ENCODE results near the gene CTNNA1.

The CTNNA1 gene

GRCh38 chr5:138936225-138936967 is 183.2 kb downstream of the CTNNA1 start:
- no peak for ATAC-seq (replicated peaks)
- Mint-ChIP-seq H3K4me3 (no peak overlapping the region), H3K9me3 (no peaks in the 10 kb centered on the region), H3K36me3 (ENCODE audit: insufficient read depth) (peaks cover 11% of the 10 kb centered on the region), H3K27me3 (no peaks in the 10 kb centered on the region), H3K4me1 (ENCODE audit: low read depth in 2 of 2) (peaks cover 0 to 2% of the 10 kb centered on the region in 2 donors), H3K27ac (no peak overlapping the region)
- DNase-seq: no peak

- ATAC-seq (replicated peaks): no peak
- no peak for DNase-seq
- Mint-ChIP-seq H3K9me3 (no peaks in the 10 kb centered on the region), H3K36me3 (ENCODE audit: insufficient read depth) (peaks cover 11% of the 10 kb centered on the region), H3K4me3 (no peak overlapping the region), H3K4me1 (ENCODE audit: low read depth in 2 of 2) (peaks cover 0 to 2% of the 10 kb centered on the region in 2 donors), H3K27me3 (no peaks in the 10 kb centered on the region), H3K27ac (no peak overlapping the region)
Measured at GRCh38 chr5:138936968-138937345, 183.7 kb downstream of the CTNNA1 start.

GRCh38 chr5:138937392-138938387 is 184.5 kb downstream of the CTNNA1 start:
- no peaks in the 10 kb centered on the region for H3K27me3 Mint-ChIP-seq
- peak overlapping the region in 1 of 2 donors; percentile 85 for H3K27ac Mint-ChIP-seq
- peaks cover 0 to 2% of the 10 kb centered on the region in 2 donors for H3K4me1 Mint-ChIP-seq (ENCODE audit: low read depth in 2 of 2)
- no peak for ATAC-seq (replicated peaks)
- H3K36me3 Mint-ChIP-seq (ENCODE audit: insufficient read depth): peaks cover 11% of the 10 kb centered on the region
- H3K9me3 Mint-ChIP-seq: no peaks in the 10 kb centered on the region
- DNase-seq: no peak
- no peak overlapping the region for H3K4me3 Mint-ChIP-seq

- peaks cover 11% of the 10 kb centered on the region for H3K36me3 Mint-ChIP-seq (ENCODE audit: insufficient read depth)
- DNase-seq (no peak), ATAC-seq (replicated peaks) (no peak)
- no peak overlapping the region for H3K4me3 Mint-ChIP-seq
- no peaks in the 10 kb centered on the region for H3K9me3 Mint-ChIP-seq
- H3K4me1 Mint-ChIP-seq (ENCODE audit: low read depth in 2 of 2): peaks cover 0 to 2% of the 10 kb centered on the region in 2 donors
- H3K27ac Mint-ChIP-seq: peak overlapping the region in 1 of 2 donors; percentile 85
- H3K27me3 Mint-ChIP-seq: no peaks in the 10 kb centered on the region
Measured at GRCh38 chr5:138938526-138938925, 185.3 kb downstream of the CTNNA1 start.

- no peaks in the 10 kb centered on the region for H3K9me3 Mint-ChIP-seq
- DNase-seq: no peak
- H3K36me3 Mint-ChIP-seq (ENCODE audit: insufficient read depth): peaks cover 5% of the 10 kb centered on the region
- H3K27ac Mint-ChIP-seq: no peak overlapping the region
- no peak overlapping the region for H3K4me3 Mint-ChIP-seq
- no peak for ATAC-seq (replicated peaks)
- H3K27me3 Mint-ChIP-seq: no peaks in the 10 kb centered on the region
- peaks cover 0 to 7% of the 10 kb centered on the region in 2 donors for H3K4me1 Mint-ChIP-seq (ENCODE audit: low read depth in 2 of 2)
Measured at GRCh38 chr5:138942066-138942465, 188.8 kb downstream of the CTNNA1 start.

GRCh38 chr5:138942861-138943260 is 189.6 kb downstream of the CTNNA1 start:
- DNase-seq (no peak), ATAC-seq (replicated peaks) (no peak)
- H3K9me3 Mint-ChIP-seq: no peaks in the 10 kb centered on the region
- H3K27me3 Mint-ChIP-seq: no peaks in the 10 kb centered on the region
- peaks cover 0 to 7% of the 10 kb centered on the region in 2 donors for H3K4me1 Mint-ChIP-seq (ENCODE audit: low read depth in 2 of 2)
- no peak overlapping the region for H3K4me3 Mint-ChIP-seq
- peaks cover 2% of the 10 kb centered on the region for H3K36me3 Mint-ChIP-seq (ENCODE audit: insufficient read depth)
- H3K27ac Mint-ChIP-seq: peak overlapping the region in 1 of 2 donors; percentile 66

- no peak overlapping the region for H3K4me3 Mint-ChIP-seq
- H3K4me1 Mint-ChIP-seq (ENCODE audit: low read depth in 2 of 2): peaks cover 0 to 5% of the 10 kb centered on the region in 2 donors
- no peaks in the 10 kb centered on the region for H3K9me3 Mint-ChIP-seq
- ATAC-seq (replicated peaks): no peak
- H3K27ac Mint-ChIP-seq: peak overlapping the region in 1 of 2 donors; percentile 66
- H3K27me3 Mint-ChIP-seq: no peaks in the 10 kb centered on the region
- DNase-seq: no peak
- no peaks in the 10 kb centered on the region for H3K36me3 Mint-ChIP-seq (ENCODE audit: insufficient read depth)
Measured at GRCh38 chr5:138943599-138944173, 190.5 kb downstream of the CTNNA1 start.

GRCh38 chr5:138944527-138945322 is 191.5 kb downstream of the CTNNA1 start:
- ATAC-seq (replicated peaks): no peak
- Mint-ChIP-seq H3K27ac (no peak overlapping the region), H3K4me3 (no peak overlapping the region), H3K9me3 (no peaks in the 10 kb centered on the region), H3K4me1 (ENCODE audit: low read depth in 2 of 2) (peaks cover under 1 to 5% of the 10 kb centered on the region in 2 donors), H3K36me3 (ENCODE audit: insufficient read depth) (no peaks in the 10 kb centered on the region), H3K27me3 (no peaks in the 10 kb centered on the region)
- DNase-seq: no peak

GRCh38 chr5:138945421-138946240 is 192.4 kb downstream of the CTNNA1 start:
- Mint-ChIP-seq H3K4me1 (ENCODE audit: low read depth in 2 of 2) (peaks cover 3 to 7% of the 10 kb centered on the region in 2 donors), H3K4me3 (no peak overlapping the region), H3K36me3 (ENCODE audit: insufficient read depth) (no peaks in the 10 kb centered on the region), H3K27ac (no peak overlapping the region), H3K9me3 (no peaks in the 10 kb centered on the region), H3K27me3 (no peaks in the 10 kb centered on the region)
- DNase-seq: no peak
- no peak for ATAC-seq (replicated peaks)

GRCh38 chr5:138946241-138946623 is 193.0 kb downstream of the CTNNA1 start:
- H3K4me3 Mint-ChIP-seq: no peak overlapping the region
- no peak for ATAC-seq (replicated peaks)
- peaks cover 3 to 8% of the 10 kb centered on the region in 2 donors for H3K4me1 Mint-ChIP-seq (ENCODE audit: low read depth in 2 of 2)
- H3K27me3 Mint-ChIP-seq: no peaks in the 10 kb centered on the region
- DNase-seq: no peak
- no peaks in the 10 kb centered on the region for H3K9me3 Mint-ChIP-seq
- H3K27ac Mint-ChIP-seq: no peak overlapping the region
- no peaks in the 10 kb centered on the region for H3K36me3 Mint-ChIP-seq (ENCODE audit: insufficient read depth)

GRCh38 chr5:138946831-138947560 is 193.8 kb downstream of the CTNNA1 start:
- H3K36me3 Mint-ChIP-seq (ENCODE audit: insufficient read depth): no peaks in the 10 kb centered on the region
- no peak for ATAC-seq (replicated peaks)
- H3K27ac Mint-ChIP-seq: no peak overlapping the region
- H3K27me3 Mint-ChIP-seq: no peaks in the 10 kb centered on the region
- no peaks in the 10 kb centered on the region for H3K9me3 Mint-ChIP-seq
- no peak for DNase-seq
- H3K4me1 Mint-ChIP-seq (ENCODE audit: low read depth in 2 of 2): peaks cover 3 to 8% of the 10 kb centered on the region in 2 donors
- no peak overlapping the region for H3K4me3 Mint-ChIP-seq

- Mint-ChIP-seq H3K4me1 (ENCODE audit: low read depth in 2 of 2) (peaks cover 6 to 15% of the 10 kb centered on the region in 2 donors), H3K36me3 (ENCODE audit: insufficient read depth) (no peaks in the 10 kb centered on the region), H3K9me3 (no peaks in the 10 kb centered on the region), H3K27ac (peak overlapping the region; percentile 32 to 42), H3K4me3 (no peak overlapping the region), H3K27me3 (no peaks in the 10 kb centered on the region)
- ATAC-seq (replicated peaks): no peak
- no peak for DNase-seq
Measured at GRCh38 chr5:138947780-138948179, 194.6 kb downstream of the CTNNA1 start.

All from effector memory CD8-positive, alpha-beta T cell (primary cell).